K562 (cell line): ENCODE data around the gene BIRC5. TPM values are rescaled to one million over a fixed set of nuclear protein-coding genes. Genes with fewer than 3 reads are reported as not detected.

ENCODE experiments used
- E2F6 ChIP-seq, 2 experiments: IDR thresholded peaks; 2 replicates each; pipeline ENCODE4 v1.6.1; 2011; ENCODE audit warnings: borderline replicate concordance in 1 of 2, control low read depth in 1 of 2, low read depth in 1 of 2, low read length in 1 of 2, mild to moderate bottlenecking in 1 of 2, mixed read lengths in 1 of 2, moderate library complexity in 1 of 2; ENCODE audit not compliant: insufficient read depth in 1 of 2, insufficient read length in 1 of 2, poor library complexity in 1 of 2, severe bottlenecking in 1 of 2; ENCODE audit errors: extremely low read depth in 1 of 2
- ELF1 ChIP-seq: fragments of 200-800 bp; sonication (Bioruptor generic); IDR thresholded peaks from 2 replicates; pipeline ENCODE4 v1.6.1; 2016; ENCODE audit warnings: missing genetic modification characterization, missing compliant biosample characterization
- FOXP4 ChIP-seq: sonication (generic); formaldehyde crosslinking; IDR thresholded peaks from 2 replicates; pipeline ENCODE4 v1.8.0; 2022; ENCODE audit warnings: mild to moderate bottlenecking, missing genetic modification reagents, borderline replicate concordance
- HDAC8 ChIP-seq: fragments of 450-650 bp; IDR thresholded peaks from 2 replicates; pipeline ENCODE4 v1.6.1; 2016; ENCODE audit warnings: mild to moderate bottlenecking, missing genetic modification characterization, moderate library complexity, missing compliant biosample characterization
- IRF1 ChIP-seq: sonication (generic); formaldehyde crosslinking; IDR thresholded peaks from 2 replicates; pipeline ENCODE4 v1.8.0; 2022; ENCODE audit warnings: missing genetic modification reagents, mild to moderate bottlenecking, borderline replicate concordance
- MAFK ChIP-seq: IDR thresholded peaks from 2 replicates; pipeline ENCODE4 v1.6.1; 2011; ENCODE audit warnings: low read length, improper control_type of control experiment
- SIX5 ChIP-seq, 2 experiments: IDR thresholded peaks; 2 replicates each; pipeline ENCODE4 v1.6.1; 2011; ENCODE audit warnings: low read length in 2 of 2, borderline replicate concordance in 1 of 2, low read depth in 1 of 2, mild to moderate bottlenecking in 1 of 2, moderate library complexity in 1 of 2; ENCODE audit not compliant: insufficient read depth in 1 of 2
- SOX6 ChIP-seq: fragments of 450-650 bp; IDR thresholded peaks from 2 replicates; pipeline ENCODE4 v1.6.1; 2014; ENCODE audit warnings: mild to moderate bottlenecking
- SRSF9 ChIP-seq: fragments of 200-400 bp; formaldehyde crosslinking; IDR thresholded peaks from 2 replicates; pipeline ENCODE4 v1.6.1; 2017; ENCODE audit warnings: low read depth, low read length, borderline replicate concordance
- ZBTB2 ChIP-seq: fragments of 450-650 bp; IDR thresholded peaks from 2 replicates; pipeline ENCODE4 v1.6.1; 2016; ENCODE audit warnings: antibody characterized with exemption
- ZBTB5 ChIP-seq: fragments of 450-650 bp; IDR thresholded peaks from 2 replicates; pipeline ENCODE4 v1.6.1; 2017; ENCODE audit warnings: antibody characterized with exemption
- ZFP91 ChIP-seq: sonication (generic); formaldehyde crosslinking; IDR thresholded peaks from 2 replicates; pipeline ENCODE4 v1.8.0; 2022; ENCODE audit warnings: mild to moderate bottlenecking, missing genetic modification reagents
- ZNF175 ChIP-seq: fragments of 200-800 bp; sonication (Bioruptor generic); IDR thresholded peaks from 2 replicates; pipeline ENCODE4 v1.6.1; 2016; ENCODE audit warnings: low read depth, mild to moderate bottlenecking, missing genetic modification characterization, missing compliant biosample characterization
- ZNF507 ChIP-seq: conservative IDR thresholded peaks from 2 replicates; pipeline ENCODE4 v1.6.1; 2017; ENCODE audit warnings: missing genetic modification characterization, missing compliant biosample characterization
- polyA plus RNA-seq, 8 experiments: library from polyadenylated mRNA; depleted of rRNA in 4 of 8; stranded (reverse) in 5 of 8; unstranded in 3 of 8; fragments of >200 nt; fragmentation: Nextera tagmentation in 2 of 8; fragmentation: Illumina TruSeq in 1 of 8; extraction: Ambion mirVana in 2 of 8; extraction: Trizol in 1 of 8; gene quantifications; 2 replicates each; pipeline versions ENCODE4 v1.2.1 to v1.2.3, GENCODE V29; 2011 to 2014; ENCODE audit warnings: inconsistent platforms in 1 of 8, missing spikeins in 1 of 8
- total RNA-seq, 7 experiments: library from RNA; depleted of rRNA in 6 of 7; stranded (reverse); fragments of >200 nt in 6 of 7; fragmentation: Illumina TruSeq in 2 of 7; extraction: Trizol in 2 of 7; gene quantifications; 2 replicates each; pipeline versions ENCODE4 v1.2.1 to v1.2.3, GENCODE V29; 2011 to 2021; ENCODE audit warnings: low replicate concordance in 1 of 7

BIRC5 gene
- total and polyA plus RNA-seq, 9 of the 15 experiments (the other 6 are each of a cell fraction or from before 2014, with no cell fraction given): 64.4 to 140 (median 101) TPM

- no peak for TF ChIP-seq SIX5 (IDR thresholded peaks at IDR 0.05; ENCODE audit: borderline replicate concordance in 1 of 2, insufficient read depth in 1 of 2, low read depth in 1 of 2, low read length in 2 of 2)
- no peak for TF ChIP-seq SRSF9
- TF ChIP-seq ZNF507: no peak
- no peak for TF ChIP-seq IRF1 (CRISPR knock-in tag)
- no peak for TF ChIP-seq MAFK
- no peak for TF ChIP-seq ELF1 (tag)
- peak in 1 of 2 experiments; percentile 62 for TF ChIP-seq E2F6 (IDR thresholded peaks at IDR 0.05; ENCODE audit: borderline replicate concordance in 1 of 2, extremely low read depth in 1 of 2, insufficient read depth in 1 of 2, insufficient read length in 1 of 2, low read depth in 1 of 2, low read length in 1 of 2, poor library complexity in 1 of 2, severe bottlenecking in 1 of 2)
- TF ChIP-seq SOX6: peak; percentile 50
- TF ChIP-seq FOXP4 (CRISPR knock-in tag): no peak
- TF ChIP-seq ZNF175 (CRISPR knock-in tag): no peak
- TF ChIP-seq HDAC8 (tag): no peak
- 0 out of 2 replicates have a peak, but pooled peaks have one; percentile 8 for TF ChIP-seq ZBTB2
- no peak for TF ChIP-seq ZBTB5
- TF ChIP-seq ZFP91 (CRISPR knock-in tag): no peak
Measured at GRCh38 chr17:78168242-78168902, 45.7 kb upstream of the BIRC5 start, which contains the start of gene SYNGR2 (continued).
